Activated CD8-positive, alpha-beta T cell treated with anti-CD3 and anti-CD28 coated beads, Interleukin-2, amount 10 ng/mL, durations not matched to agents 7 days and 5 days (primary cell): ENCODE results near the gene KCNIP4. TPM values are rescaled to one million over a fixed set of nuclear protein-coding genes. Genes with fewer than 3 reads are reported as not detected.
"Not testable (repeated sequence)": the region's sequence is repeated elsewhere in the genome, so short reads cannot be mapped to it uniquely, and the experiment has no call there.

Source experiments
- ATAC-seq: fragments of 150-1000 bp; cut with Tn5 transposase; one replicate; pipeline ENCODE4 v1.10.0; 2021; ENCODE audit warnings: moderate library complexity
- CTCF ChIA-PET: fragments of 350-600 bp; sonication (Branson Sonifier 250); formaldehyde crosslinking; loops from one replicate; lab custom pipeline; 2021; ENCODE audit warnings: antibody characterized with exemption; lab: Charles Lee
- POLR2A ChIA-PET: fragments of 350-600 bp; sonication (Branson Sonifier 250); formaldehyde crosslinking; loops from one replicate; lab custom pipeline; 2021; ENCODE audit warnings: antibody characterized with exemption; lab: Charles Lee
- DNase-seq: peaks from one replicate; pipeline ENCODE4 v3.0.0-alpha.2; 2020
- H3K27ac Mint-ChIP-seq: one replicate; pipeline ENCODE4 v1.8.0; 2021; ENCODE audit warnings: mild to moderate bottlenecking, mixed read lengths
- H3K27me3 Mint-ChIP-seq: one replicate; pipeline ENCODE4 v1.8.0; 2021; ENCODE audit warnings: low read depth, mixed read lengths
- H3K36me3 Mint-ChIP-seq: one replicate; pipeline ENCODE4 v1.8.0; 2021; ENCODE audit warnings: low read depth, mixed read lengths
- H3K4me1 Mint-ChIP-seq: one replicate; pipeline ENCODE4 v1.8.0; 2021; ENCODE audit warnings: low read depth, mixed read lengths
- H3K4me3 Mint-ChIP-seq: one replicate; pipeline ENCODE4 v1.8.0; 2021; ENCODE audit warnings: mild to moderate bottlenecking, mixed read lengths
- H3K9me3 Mint-ChIP-seq: one replicate; pipeline ENCODE4 v1.8.0; 2022; ENCODE audit warnings: mixed read lengths; ENCODE audit not compliant: insufficient read depth
- total RNA-seq, 2 experiments: library from RNA; stranded (reverse); gene quantifications; one replicate each; pipeline ENCODE4 v1.2.3, GENCODE V29; 2021

Gene KCNIP4
- total RNA-seq, 2 experiments from 2014 or later = not detected

GRCh38 chr4:20838476-20838875, 1110.1 kb downstream of the KCNIP4 start:
- ChIA-PET CTCF (no interaction called here), POLR2A (no interaction called here)
- no peak for ATAC-seq
- no peak overlapping the region for H3K27ac Mint-ChIP-seq
- H3K4me3 Mint-ChIP-seq = no peak overlapping the region
- H3K27me3 Mint-ChIP-seq = no peaks in the 10 kb centered on the region
- H3K4me1 Mint-ChIP-seq = no peaks in the 10 kb centered on the region
- H3K36me3 Mint-ChIP-seq = no peaks in the 10 kb centered on the region
- DNase-seq = no peak
- no peaks in the 10 kb centered on the region for H3K9me3 Mint-ChIP-seq

- Mint-ChIP-seq H3K4me3 (no peak overlapping the region), H3K27ac (no peak overlapping the region), H3K27me3 (no peaks in the 10 kb centered on the region), H3K36me3 (no peaks in the 10 kb centered on the region), H3K4me1 (no peaks in the 10 kb centered on the region), H3K9me3 (no peaks in the 10 kb centered on the region)
- ATAC-seq (no peak), DNase-seq (no peak)
- POLR2A ChIA-PET = no interaction called here
- CTCF ChIA-PET = no interaction called here
These were observed 1115.7 kb downstream of the KCNIP4 start for GRCh38 chr4:20832826-20833225.

- no peaks in the 10 kb centered on the region for H3K27me3 Mint-ChIP-seq
- CTCF ChIA-PET = no interaction called here
- H3K9me3 Mint-ChIP-seq = no peaks in the 10 kb centered on the region
- H3K36me3 Mint-ChIP-seq = no peaks in the 10 kb centered on the region
- H3K27ac Mint-ChIP-seq = no peak overlapping the region
- DNase-seq (no peak), ATAC-seq (no peak)
- no peaks in the 10 kb centered on the region for H3K4me1 Mint-ChIP-seq
- POLR2A ChIA-PET = no interaction called here
- no peak overlapping the region for H3K4me3 Mint-ChIP-seq
These were observed 1116.8 kb downstream of the KCNIP4 start for GRCh38 chr4:20831746-20832145.

GRCh38 chr4:20829617-20830357, 1118.8 kb downstream of the KCNIP4 start:
- DNase-seq (no peak), ATAC-seq (no peak)
- no peaks in the 10 kb centered on the region for H3K36me3 Mint-ChIP-seq
- H3K9me3 Mint-ChIP-seq = no peaks in the 10 kb centered on the region
- POLR2A ChIA-PET = no interaction called here
- no peak overlapping the region for H3K4me3 Mint-ChIP-seq
- no peaks in the 10 kb centered on the region for H3K4me1 Mint-ChIP-seq
- CTCF ChIA-PET = no interaction called here
- H3K27me3 Mint-ChIP-seq = no peaks in the 10 kb centered on the region
- no peak overlapping the region for H3K27ac Mint-ChIP-seq

- Mint-ChIP-seq H3K27me3 (no peaks in the 10 kb centered on the region), H3K36me3 (no peaks in the 10 kb centered on the region), H3K27ac (no peak overlapping the region), H3K9me3 (no peaks in the 10 kb centered on the region), H3K4me1 (no peaks in the 10 kb centered on the region), H3K4me3 (no peak overlapping the region)
- DNase-seq (no peak), ATAC-seq (no peak)
- ChIA-PET POLR2A (no interaction called here), CTCF (no interaction called here)
These were observed 1123.1 kb downstream of the KCNIP4 start for GRCh38 chr4:20825505-20825904.

GRCh38 chr4:20816287-20816686, 1132.3 kb downstream of the KCNIP4 start:
- DNase-seq = no peak
- Mint-ChIP-seq H3K4me1 (no peaks in the 10 kb centered on the region), H3K4me3 (no peak overlapping the region), H3K9me3 (no peaks in the 10 kb centered on the region), H3K27me3 (no peaks in the 10 kb centered on the region), H3K36me3 (no peaks in the 10 kb centered on the region), H3K27ac (no peak overlapping the region)
- ChIA-PET POLR2A (no interaction called here), CTCF (no interaction called here)
- no peak for ATAC-seq

GRCh38 chr4:20813700-20814099, 1134.9 kb downstream of the KCNIP4 start:
- ChIA-PET CTCF (no interaction called here), POLR2A (no interaction called here)
- ATAC-seq = no peak
- no peak overlapping the region for H3K4me3 Mint-ChIP-seq
- no peak for DNase-seq
- no peaks in the 10 kb centered on the region for H3K9me3 Mint-ChIP-seq
- H3K27ac Mint-ChIP-seq = no peak overlapping the region
- H3K36me3 Mint-ChIP-seq = no peaks in the 10 kb centered on the region
- no peaks in the 10 kb centered on the region for H3K4me1 Mint-ChIP-seq
- H3K27me3 Mint-ChIP-seq = no peaks in the 10 kb centered on the region

GRCh38 chr4:20809812-20810211, 1138.8 kb downstream of the KCNIP4 start:
- Mint-ChIP-seq H3K4me1 (no peaks in the 10 kb centered on the region), H3K36me3 (no peaks in the 10 kb centered on the region), H3K4me3 (no peak overlapping the region), H3K27me3 (no peaks in the 10 kb centered on the region), H3K9me3 (peaks cover 3% of the 10 kb centered on the region), H3K27ac (no peak overlapping the region)
- ChIA-PET POLR2A (no interaction called here), CTCF (no interaction called here)
- ATAC-seq (no peak), DNase-seq (no peak)

GRCh38 chr4:20805716-20806115, 1142.9 kb downstream of the KCNIP4 start:
- ATAC-seq = no peak
- Mint-ChIP-seq H3K27me3 (no peaks in the 10 kb centered on the region), H3K4me1 (no peaks in the 10 kb centered on the region), H3K9me3 (peaks cover 3% of the 10 kb centered on the region), H3K36me3 (no peaks in the 10 kb centered on the region), H3K27ac (no peak overlapping the region), H3K4me3 (no peak overlapping the region)
- ChIA-PET CTCF (no interaction called here), POLR2A (no interaction called here)
- no peak for DNase-seq

- POLR2A ChIA-PET = no interaction called here
- Mint-ChIP-seq H3K36me3 (no peaks in the 10 kb centered on the region), H3K4me1 (no peaks in the 10 kb centered on the region), H3K4me3 (no peak overlapping the region), H3K9me3 (no peaks in the 10 kb centered on the region), H3K27ac (no peak overlapping the region), H3K27me3 (no peaks in the 10 kb centered on the region)
- no peak for DNase-seq
- CTCF ChIA-PET = interaction anchor here (2.4 kb wide), 1 partner anchor 14 kb away, joined by 6 read pairs; no protein-coding TSS in a partner anchor
- ATAC-seq = no peak
These were observed 1160.5 kb downstream of the KCNIP4 start for GRCh38 chr4:20787940-20788665.

GRCh38 chr4:20783134-20783533, 1165.4 kb downstream of the KCNIP4 start:
- DNase-seq, H3K36me3 Mint-ChIP-seq, POLR2A ChIA-PET, H3K27ac Mint-ChIP-seq, H3K4me3 Mint-ChIP-seq, H3K27me3 Mint-ChIP-seq, H3K9me3 Mint-ChIP-seq, ATAC-seq, CTCF ChIA-PET, H3K4me1 Mint-ChIP-seq: not testable (repeated sequence)

- Mint-ChIP-seq H3K4me1 (no peaks in the 10 kb centered on the region), H3K4me3 (no peak overlapping the region), H3K27me3 (peaks cover 2% of the 10 kb centered on the region), H3K27ac (no peak overlapping the region), H3K36me3 (no peaks in the 10 kb centered on the region), H3K9me3 (peaks cover 6% of the 10 kb centered on the region)
- ATAC-seq (no peak), DNase-seq (no peak)
- CTCF ChIA-PET = no interaction called here
- POLR2A ChIA-PET = no interaction called here
These were observed 1169.7 kb downstream of the KCNIP4 start for GRCh38 chr4:20778896-20779295.
